WTC11 (cell line): ENCODE results near the gene DDIAS.
"Not testable (repeated sequence)": the region's sequence is repeated elsewhere in the genome, so short reads cannot be mapped to it uniquely, and the experiment has no call there.

ENCODE experiments used
- ATF6 ChIP-seq: sonication (generic); formaldehyde crosslinking; IDR thresholded peaks from 2 replicates; pipeline ENCODE4 v1.8.1; 2023; ENCODE audit warnings: mild to moderate bottlenecking, missing genetic modification reagents
- CTCF ChIP-seq: fragments of 200-600 bp; IDR thresholded peaks from 2 replicates; pipeline ENCODE4 v1.8.0; 2022; ENCODE audit warnings: antibody characterized with exemption
- FOXK1 ChIP-seq: sonication (generic); formaldehyde crosslinking; IDR thresholded peaks from 2 replicates; pipeline ENCODE4 v1.8.0; 2022; ENCODE audit warnings: mild to moderate bottlenecking, moderate library complexity, missing genetic modification reagents
- GABPB1 ChIP-seq: sonication (generic); formaldehyde crosslinking; IDR thresholded peaks from 2 replicates; pipeline ENCODE4 v1.8.1; 2023; ENCODE audit warnings: mild to moderate bottlenecking, missing genetic modification reagents
- NR1H2 ChIP-seq: sonication (generic); formaldehyde crosslinking; IDR thresholded peaks from 2 replicates; pipeline ENCODE4 v1.9.0; 2021; ENCODE audit warnings: mild to moderate bottlenecking, moderate library complexity, missing genetic modification reagents
- NR2C2 ChIP-seq: sonication (generic); formaldehyde crosslinking; IDR thresholded peaks from 2 replicates; pipeline ENCODE4 v1.8.0; 2022; ENCODE audit warnings: mild to moderate bottlenecking, missing genetic modification reagents
- STAT6 ChIP-seq: sonication (generic); formaldehyde crosslinking; conservative IDR thresholded peaks from 2 replicates; pipeline ENCODE4 v1.8.1; 2023; ENCODE audit warnings: mild to moderate bottlenecking, low read depth, missing genetic modification reagents, moderate library complexity
- USF2 ChIP-seq: sonication (generic); formaldehyde crosslinking; IDR thresholded peaks from 2 replicates; pipeline ENCODE4 v1.8.1; 2023; ENCODE audit warnings: mild to moderate bottlenecking, missing genetic modification reagents, moderate library complexity
- ZNF232 ChIP-seq: sonication (generic); formaldehyde crosslinking; IDR thresholded peaks from 2 replicates; pipeline ENCODE4 v1.8.0; 2022; ENCODE audit warnings: mild to moderate bottlenecking, missing genetic modification reagents
- ZNF512 ChIP-seq: sonication (generic); formaldehyde crosslinking; IDR thresholded peaks from 2 replicates; pipeline ENCODE4 v1.8.1; 2022; ENCODE audit warnings: missing genetic modification reagents, borderline replicate concordance

GRCh38 chr11:82970507-82971083, 69.1 kb downstream of the DDIAS start:
- TF ChIP-seq STAT6; CTCF; NR1H2 (CRISPR knock-in tag); NR2C2 (CRISPR knock-in tag); ZNF512 (CRISPR knock-in tag); USF2 (CRISPR knock-in tag); FOXK1 (CRISPR knock-in tag); ZNF232 (CRISPR knock-in tag); GABPB1; ATF6: not testable (repeated sequence)
